HG02938 (cell line): ENCODE data around the gene SMPD2.

Experiments used
- ATAC-seq: cut with Tn5 transposase; IDR thresholded peaks from one replicate; pipeline ENCODE4 v1.9.1; 2021; ENCODE audit warnings: mild to moderate bottlenecking, moderate library complexity; ENCODE audit not compliant: unreplicated experiment

Gene SMPD2

DNA sequence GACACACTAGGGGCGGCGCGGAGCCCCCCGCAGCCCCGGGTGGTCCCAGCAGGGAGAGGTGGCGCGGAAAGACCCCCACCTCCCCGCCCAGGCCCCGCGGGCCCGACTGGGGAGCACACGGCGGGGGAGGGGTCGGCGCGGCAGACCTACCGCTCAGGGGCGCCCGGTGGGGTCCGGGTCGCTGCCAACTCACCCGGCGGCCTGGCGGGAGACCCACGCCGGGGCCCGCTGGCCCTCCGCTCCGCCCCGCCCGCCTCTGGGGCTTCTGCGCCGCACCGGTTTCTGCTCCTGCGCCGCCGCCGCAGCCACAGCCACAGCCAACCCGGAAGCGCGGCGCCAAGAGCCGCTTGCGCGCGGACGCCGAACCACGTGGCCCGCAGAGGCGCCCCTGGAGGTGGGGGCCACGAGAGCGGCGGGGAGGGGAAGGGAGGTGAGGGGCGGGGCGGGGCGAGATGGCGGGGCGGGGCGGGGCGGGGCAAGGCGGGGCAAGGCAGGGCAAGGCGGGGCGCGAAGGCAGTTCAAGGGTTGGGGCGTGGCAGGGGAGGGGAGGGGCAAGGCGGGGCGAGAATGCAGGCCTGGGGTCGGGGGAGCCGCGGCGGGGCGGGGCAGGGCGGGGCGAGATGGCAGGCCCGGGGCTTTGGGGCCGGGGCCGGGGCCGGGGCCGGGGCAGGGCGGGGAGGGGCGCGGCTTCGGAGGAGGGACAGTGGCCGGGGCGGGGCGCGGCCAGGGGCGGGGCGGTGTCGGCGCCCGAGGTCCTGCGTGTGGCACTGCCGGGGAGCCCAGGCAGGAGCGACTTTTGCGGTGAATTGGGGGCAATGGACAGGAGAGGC lies 42.6 kb downstream of the SMPD2 start, which contains the start of gene ZBTB24:
ZBTB24 (minus strand) TSS at position 315 of the 830 bp plus-strand sequence. CDS start 1,193 bp downstream, outside the sequence.
- ATAC-seq, result peak; percentile 76

DNA sequence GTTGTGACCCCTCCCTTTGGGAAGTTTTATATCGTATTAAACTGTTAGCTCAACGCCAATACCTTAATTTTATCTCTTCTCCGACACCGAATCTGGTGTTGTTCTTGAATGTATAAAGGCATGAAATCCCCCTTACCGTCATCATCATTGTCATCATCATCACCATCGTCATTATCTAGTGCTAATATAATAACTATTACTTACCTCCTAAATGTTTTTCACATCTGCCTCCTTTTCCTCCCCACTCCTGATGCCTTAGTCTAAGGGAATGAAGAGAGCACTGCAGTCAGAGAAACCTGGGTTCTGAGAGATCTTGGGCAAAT lies 43.2 kb downstream of the SMPD2 start:
- no peak for ATAC-seq

DNA sequence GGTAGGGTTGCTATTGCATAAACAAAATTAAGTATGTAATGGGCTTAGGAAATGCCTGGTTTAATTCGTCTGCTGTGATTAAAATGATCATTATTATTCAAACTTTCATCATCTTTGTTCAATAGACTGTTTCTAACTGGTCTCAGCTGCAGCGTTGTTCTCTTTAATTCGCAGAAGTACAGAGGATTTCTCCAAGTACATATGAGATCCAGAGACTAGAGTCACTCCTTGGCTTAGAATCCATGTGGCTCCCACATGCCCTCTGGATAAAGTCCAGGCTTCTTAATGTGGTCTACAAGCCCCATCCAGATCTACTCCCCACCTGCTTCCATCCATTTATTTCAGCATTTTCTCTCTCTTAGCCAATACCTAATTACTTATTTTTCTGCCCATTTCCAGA lies 43.6 kb downstream of the SMPD2 start:
- no peak for ATAC-seq

DNA sequence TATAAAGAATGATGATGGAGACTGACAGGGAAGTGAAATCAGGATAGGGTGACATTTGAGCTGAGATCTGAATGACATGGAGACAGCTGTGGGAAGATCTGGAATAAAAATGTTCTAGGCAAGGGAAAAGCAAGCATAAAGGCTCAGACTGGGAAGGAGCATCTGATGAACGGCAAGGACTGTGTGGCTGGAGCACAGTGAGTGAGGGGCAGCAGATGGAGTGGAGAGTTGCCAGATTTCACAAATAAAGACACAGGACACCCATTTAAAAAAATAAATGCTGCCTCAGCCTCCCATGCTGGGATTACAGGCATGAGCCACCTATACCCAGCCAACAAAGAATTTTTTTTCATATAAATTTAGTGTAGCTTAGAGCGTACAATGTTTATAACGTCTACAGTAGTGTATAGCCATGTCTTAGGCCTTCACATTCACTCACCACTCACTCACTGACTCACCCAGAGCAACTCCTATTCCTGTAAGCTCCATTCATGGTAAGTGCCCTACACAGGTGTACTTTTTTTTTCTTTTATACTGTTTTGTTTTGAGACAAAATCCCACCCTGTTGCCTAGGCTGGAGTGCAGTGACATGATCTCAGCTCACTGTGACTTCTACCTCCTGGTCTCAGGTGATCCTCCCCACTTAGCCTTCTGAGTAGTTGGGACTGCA lies 44.9 kb downstream of the SMPD2 start:
- ATAC-seq, result no peak

DNA sequence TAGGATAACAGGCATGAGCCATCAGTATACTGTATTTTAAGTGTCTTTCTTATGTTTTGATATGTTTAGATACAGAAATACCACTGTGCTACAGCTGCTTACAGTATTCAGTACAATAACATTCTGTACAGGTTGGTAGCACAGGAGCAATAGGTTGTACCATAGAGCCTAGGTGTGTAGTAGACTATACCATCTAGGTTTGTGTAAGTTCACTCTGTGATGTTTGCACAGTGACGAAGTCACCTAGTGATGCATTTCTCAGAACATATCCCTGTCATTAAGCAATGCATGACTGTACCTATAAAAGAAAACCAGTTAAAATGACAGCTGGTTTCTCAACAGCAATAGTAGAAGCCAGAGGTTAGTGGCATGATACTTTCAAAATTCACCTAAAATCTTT lies 45.5 kb downstream of the SMPD2 start:
- no peak for ATAC-seq

DNA sequence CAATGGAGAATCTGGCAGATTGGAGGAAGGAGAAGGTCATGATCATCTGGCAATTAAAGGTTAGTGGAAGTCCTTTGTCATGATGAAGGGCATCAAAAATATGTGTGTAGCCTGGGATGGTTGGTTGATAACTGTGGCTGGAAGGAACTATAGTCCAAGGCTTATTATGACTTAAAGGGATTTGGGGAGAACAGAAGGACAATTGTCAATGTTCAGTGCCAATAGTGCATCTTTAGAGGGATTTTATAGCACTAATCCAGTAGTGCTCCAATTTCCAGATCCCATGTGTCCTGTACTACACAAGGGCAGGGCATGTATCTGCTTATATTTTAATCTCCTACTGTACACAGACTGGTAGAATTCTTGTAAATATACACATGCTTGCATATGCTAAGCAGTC lies 47.5 kb downstream of the SMPD2 start:
- no peak for ATAC-seq

DNA sequence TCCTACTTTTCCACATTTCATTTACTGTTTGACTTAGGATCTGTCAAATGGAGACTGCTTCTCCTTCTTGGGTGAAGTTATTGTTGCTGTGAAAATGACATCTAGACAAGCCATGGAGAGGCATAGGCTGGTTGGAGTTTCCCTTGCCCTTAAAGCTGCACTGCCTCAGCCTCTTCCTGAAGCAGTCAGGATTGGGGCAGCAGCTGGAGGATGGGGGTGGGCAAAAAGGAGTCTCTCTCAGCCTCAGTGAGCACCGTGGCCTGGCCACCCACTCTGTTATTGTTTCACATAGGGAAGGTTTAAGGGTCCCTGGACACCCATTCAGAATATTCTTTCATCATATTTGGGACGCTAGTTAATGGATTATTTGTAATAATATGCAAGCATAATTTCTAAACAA lies 50.2 kb downstream of the SMPD2 start:
- ATAC-seq, result no peak

DNA sequence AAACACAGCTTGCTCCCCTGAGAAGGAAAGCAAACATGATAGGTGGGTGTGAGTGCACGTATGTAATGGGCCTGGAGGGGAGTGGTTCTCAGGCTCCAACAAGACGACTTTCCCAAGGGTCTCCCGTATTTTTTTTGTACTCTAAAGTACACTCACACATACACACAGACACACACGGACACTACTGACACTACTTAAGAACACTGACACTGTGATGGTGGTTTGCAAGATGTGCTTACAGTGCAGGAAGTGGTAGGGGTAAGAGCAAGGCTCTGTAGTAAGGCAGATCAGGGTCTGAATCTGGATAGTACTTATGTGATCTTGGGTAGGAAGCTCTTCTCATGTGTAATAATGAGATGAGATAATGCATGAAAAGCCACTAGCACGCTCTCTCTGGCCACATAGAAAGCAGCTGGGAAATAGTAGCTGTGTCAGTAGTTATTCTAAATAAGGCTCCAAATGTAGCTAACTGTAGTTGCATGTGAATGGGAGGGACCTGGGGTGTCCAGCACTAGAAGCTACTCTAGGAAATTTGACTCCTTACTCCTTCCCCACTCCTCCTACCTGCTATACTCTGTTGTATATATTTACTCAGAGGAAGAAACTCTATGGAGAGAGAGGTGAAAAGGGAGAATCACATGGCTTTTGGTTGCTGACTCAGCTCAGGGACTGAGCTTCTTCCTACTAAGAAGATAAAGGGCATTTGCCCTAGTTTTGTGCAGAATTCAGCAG lies 50.8 kb downstream of the SMPD2 start:
- no peak for ATAC-seq
